B cell (primary cell): Measurements from ENCODE around the gene MYO10.

Experiments used
- CTCF ChIP-seq: fragments of 200-600 bp; IDR thresholded peaks from one replicate; pipeline ENCODE4 v1.8.0; 2022; ENCODE audit warnings: antibody characterized with exemption, mild to moderate bottlenecking
- EZH2 ChIP-seq: IDR thresholded peaks from 2 replicates; pipeline ENCODE4 v1.6.1; 2012; ENCODE audit warnings: borderline replicate concordance, low read depth, mild to moderate bottlenecking, moderate library complexity, low read length; ENCODE audit not compliant: insufficient read depth, poor library complexity, severe bottlenecking

- TF ChIP-seq CTCF (no peak), EZH2 (no peak)
Observed at GRCh38 chr5:16664368-16664767, 271.7 kb downstream of the MYO10 start.
